Colonic mucosa (tissue), 4 donors: ENCODE data around the gene ACKR1. TPM values are rescaled to one million over a fixed set of nuclear protein-coding genes. Genes with fewer than 3 reads are reported as not detected.

Source experiments
- DNase-seq: peaks from one replicate; pipeline ENCODE4 v3.0.0-alpha.2; 2020
- H3K27ac ChIP-seq: fragments of 200-600 bp; one replicate; pipeline ENCODE4 v1.8.0; 2021
- H3K27me3 ChIP-seq: fragments of 200-600 bp; one replicate; pipeline ENCODE4 v1.8.0; 2021
- H3K36me3 ChIP-seq: fragments of 200-600 bp; one replicate; pipeline ENCODE4 v1.8.0; 2021
- H3K4me1 ChIP-seq: fragments of 200-600 bp; one replicate; pipeline ENCODE4 v1.8.0; 2021; ENCODE audit warnings: mild to moderate bottlenecking
- H3K4me3 ChIP-seq: fragments of 200-600 bp; one replicate; pipeline ENCODE4 v1.8.0; 2021
- H3K9ac ChIP-seq, 2 donors: one replicate each; pipeline ENCODE4 v1.7.0; 2013; ENCODE audit warnings: control low read depth in 2 of 2, low read depth in 2 of 2, low read length in 2 of 2
- H3K9me3 ChIP-seq: fragments of 200-600 bp; one replicate; pipeline ENCODE4 v1.8.0; 2021
- CTCF ChIP-seq: fragments of 200-600 bp; IDR thresholded peaks from one replicate; pipeline ENCODE4 v1.8.0; 2022; ENCODE audit warnings: antibody characterized with exemption, mild to moderate bottlenecking
- intact Hi-C: fragments of 100-400 bp; cut with DNase I; formaldehyde crosslinking; loops from one replicate; pipeline ENCODE4 v1.14.1; 2022
- total RNA-seq, 2 donors: library from RNA; stranded (reverse); fragmentation: NEBNext Ultra II Directional in 1 of 2; extraction: Animal tissue kit (Norgen Biotek cat#: 25700) in 1 of 2; gene quantifications; one replicate each; pipeline ENCODE4 v1.2.1, GENCODE V29; 2021
- donor health status: healthy.
- donor health status: DM: no; HTN: no; CAD: no.
- donor health status: DM: no; HTN: no; CAD: no.

ACKR1 gene
- total RNA-seq, 2 donors from 2014 or later, result 11.6 to 23.9 TPM

- Histone ChIP-seq H3K4me1 (no peaks in the 10 kb centered on the region), H3K27me3 (no peaks in the 10 kb centered on the region), H3K27ac (no peak overlapping the region), H3K4me3 (no peak overlapping the region), H3K9ac (no peak overlapping the region), H3K9me3 (no peaks in the 10 kb centered on the region), H3K36me3 (no peaks in the 10 kb centered on the region)
- no peak for DNase-seq
- TF ChIP-seq CTCF, result no peak
- intact Hi-C loops, result loop anchor here (10.0 kb wide), 1 partner anchor 569 kb away; no protein-coding TSS in a partner anchor
Measured at GRCh38 chr1:159206110-159206509, 1.4 kb downstream of the ACKR1 start.

GRCh38 chr1:159207080-159207479 lies 2.4 kb downstream of the ACKR1 start:
- Histone ChIP-seq H3K27ac (no peak overlapping the region), H3K27me3 (no peaks in the 10 kb centered on the region)

GRCh38 chr1:159207774-159208173 lies 3.1 kb downstream of the ACKR1 start:
- DNase-seq, result no peak
- no peak overlapping the region for H3K4me3 ChIP-seq
- H3K27me3 ChIP-seq, result no peaks in the 10 kb centered on the region
- H3K27ac ChIP-seq, result no peak overlapping the region
- intact Hi-C loops, result loop anchor here (10.0 kb wide), 1 partner anchor 567 kb away; no protein-coding TSS in a partner anchor
- H3K9me3 ChIP-seq, result no peaks in the 10 kb centered on the region
- no peak overlapping the region for H3K9ac ChIP-seq
- TF ChIP-seq CTCF, result no peak
- H3K36me3 ChIP-seq, result no peaks in the 10 kb centered on the region
- no peaks in the 10 kb centered on the region for H3K4me1 ChIP-seq

More at GRCh38 chr1:159207080-159207479, 2.4 kb downstream of the ACKR1 start:
- Histone ChIP-seq H3K36me3 (no peaks in the 10 kb centered on the region), H3K9me3 (no peaks in the 10 kb centered on the region), H3K4me3 (no peak overlapping the region), H3K9ac (no peak overlapping the region), H3K4me1 (no peaks in the 10 kb centered on the region)
- intact Hi-C loops, result loop anchor here (10.0 kb wide), 1 partner anchor 568 kb away; no protein-coding TSS in a partner anchor
- TF ChIP-seq CTCF, result no peak
- no peak for DNase-seq

- H3K9me3 ChIP-seq, result no peaks in the 10 kb centered on the region
- no peak for DNase-seq
- H3K36me3 ChIP-seq, result no peaks in the 10 kb centered on the region
- no peaks in the 10 kb centered on the region for H3K27me3 ChIP-seq
- H3K4me3 ChIP-seq, result no peak overlapping the region
- no peaks in the 10 kb centered on the region for H3K4me1 ChIP-seq
- no peak overlapping the region for H3K27ac ChIP-seq
- TF ChIP-seq CTCF, result no peak
- H3K9ac ChIP-seq, result no peak overlapping the region
- intact Hi-C loops, result loop anchor here (10.0 kb wide), 1 partner anchor 567 kb away; no protein-coding TSS in a partner anchor
Measured at GRCh38 chr1:159208175-159208825, 3.6 kb downstream of the ACKR1 start.

GRCh38 chr1:159209061-159209460 lies 4.4 kb downstream of the ACKR1 start:
- Histone ChIP-seq H3K4me3 (no peak overlapping the region), H3K27ac (no peak overlapping the region), H3K4me1 (no peaks in the 10 kb centered on the region), H3K27me3 (no peaks in the 10 kb centered on the region), H3K36me3 (no peaks in the 10 kb centered on the region), H3K9me3 (no peaks in the 10 kb centered on the region), H3K9ac (no peak overlapping the region)
- no peak for DNase-seq
- intact Hi-C loops, result loop anchor here (10.0 kb wide), 1 partner anchor 566 kb away; no protein-coding TSS in a partner anchor
- TF ChIP-seq CTCF, result no peak
